Kidney capillary endothelial cell (primary cell): ENCODE measurements around the gene JMJD4.

Source experiments
- DNase-seq: peaks from one replicate; pipeline ENCODE4 v3.0.0-alpha.2; 2018; ENCODE audit warnings: low spot score

Gene JMJD4

GRCh38 chr1:227749225-227749624 lies 14.1 kb upstream of the JMJD4 start:
- no peak for DNase-seq

GRCh38 chr1:227748496-227749182 lies 13.5 kb upstream of the JMJD4 start:
- DNase-seq = no peak

GRCh38 chr1:227747948-227748495 lies 12.9 kb upstream of the JMJD4 start:
- no peak for DNase-seq

DNA sequence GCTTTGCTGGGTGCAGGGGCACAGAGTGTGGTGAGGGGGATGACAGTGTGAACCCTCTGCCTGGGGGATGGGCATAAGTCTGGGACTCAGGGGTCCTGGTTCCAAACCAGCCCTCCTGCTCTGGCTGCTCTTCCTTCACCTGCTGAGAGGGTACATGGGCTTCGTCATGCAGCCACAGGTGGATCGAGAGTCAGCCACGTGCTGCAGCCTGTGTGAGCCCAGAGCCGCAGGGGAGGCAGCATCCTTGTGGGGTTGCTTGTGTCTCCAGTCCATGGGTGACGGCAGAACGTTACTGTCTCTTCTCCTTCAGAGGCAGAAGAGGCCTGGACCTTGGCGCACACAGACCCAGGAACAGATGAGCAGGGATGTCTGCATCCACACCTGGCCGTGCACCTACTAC lies 12.3 kb upstream of the JMJD4 start:
- DNase-seq = no peak

DNA sequence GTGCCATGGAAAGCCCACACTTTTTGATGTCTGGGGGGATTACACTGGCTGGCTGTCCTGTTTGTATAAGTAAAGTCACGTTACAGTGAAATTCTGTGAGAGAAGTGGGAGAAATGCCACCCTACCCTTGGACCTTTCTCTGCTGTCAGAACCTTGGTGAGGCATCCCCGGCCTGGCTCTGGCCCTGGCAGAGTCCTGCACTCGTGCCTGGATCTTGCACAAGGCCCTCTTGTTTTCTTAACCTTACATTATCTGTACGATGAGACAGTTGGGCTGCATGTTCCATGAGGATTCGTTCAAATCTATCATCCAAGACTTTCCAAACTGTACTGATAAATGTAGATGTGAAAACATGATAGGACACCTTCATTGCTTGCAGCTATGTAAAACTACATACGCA lies 11.6 kb upstream of the JMJD4 start:
- DNase-seq = no peak

GRCh38 chr1:227745568-227746265 lies 10.6 kb upstream of the JMJD4 start:
- no peak for DNase-seq

GRCh38 chr1:227744668-227745067 lies 9.6 kb upstream of the JMJD4 start:
- DNase-seq = no peak

- no peak for DNase-seq
These were observed 7.9 kb upstream of the JMJD4 start for GRCh38 chr1:227742738-227743715.

- DNase-seq = no peak
These were observed 6.2 kb upstream of the JMJD4 start for GRCh38 chr1:227741166-227741870.

DNA sequence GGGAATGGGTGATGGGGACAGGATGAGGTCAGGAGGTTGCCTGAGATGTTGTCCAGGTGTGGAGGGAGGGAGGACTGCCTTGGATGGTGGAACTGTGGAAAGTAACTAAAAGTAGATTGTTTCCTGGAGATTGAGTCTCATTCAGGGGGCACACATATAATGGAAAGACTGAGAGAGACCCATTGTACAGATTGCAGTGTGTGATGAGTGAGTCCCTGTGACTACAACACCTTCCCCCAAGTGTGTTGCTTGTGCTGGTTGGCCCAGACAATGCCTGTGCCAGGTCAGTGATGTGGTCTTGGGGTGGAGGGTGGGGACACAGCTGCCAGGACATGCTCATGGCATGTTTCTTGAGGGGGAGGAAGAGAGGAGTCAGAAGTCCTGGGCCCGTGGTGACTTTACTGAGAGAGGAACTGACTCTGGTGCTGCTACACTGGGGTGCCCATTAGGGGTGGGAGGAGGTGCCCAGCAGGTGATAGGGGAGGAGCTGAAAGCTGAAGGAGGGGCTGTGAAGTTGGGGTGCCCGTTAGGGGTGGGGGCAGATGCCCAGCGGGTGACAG lies 5.4 kb upstream of the JMJD4 start:
- DNase-seq = no peak

GRCh38 chr1:227739636-227740035 lies 4.5 kb upstream of the JMJD4 start:
- DNase-seq = no peak

DNA sequence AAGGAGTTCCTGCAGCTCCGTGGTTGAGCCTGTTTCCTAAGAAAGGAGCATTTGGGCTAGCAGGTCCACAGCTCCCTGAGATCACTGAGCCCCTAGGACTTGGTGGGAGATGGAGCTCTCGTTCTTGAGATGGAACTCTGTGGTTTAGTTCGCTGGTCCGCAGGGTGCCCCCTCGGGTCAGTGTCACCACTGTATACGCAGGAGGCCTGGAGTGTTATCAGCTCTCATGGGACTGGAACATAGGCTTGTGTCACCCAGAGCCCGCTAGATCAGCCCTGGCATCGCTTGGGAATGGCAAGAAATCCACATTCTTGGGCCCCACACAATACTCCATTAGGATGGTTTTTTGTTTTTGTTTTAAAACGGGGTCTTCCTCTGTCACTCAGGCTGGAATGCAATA lies 3.7 kb upstream of the JMJD4 start:
- DNase-seq = no peak

- DNase-seq = no peak
These were observed 1.8 kb upstream of the JMJD4 start for GRCh38 chr1:227736814-227737432.

DNA sequence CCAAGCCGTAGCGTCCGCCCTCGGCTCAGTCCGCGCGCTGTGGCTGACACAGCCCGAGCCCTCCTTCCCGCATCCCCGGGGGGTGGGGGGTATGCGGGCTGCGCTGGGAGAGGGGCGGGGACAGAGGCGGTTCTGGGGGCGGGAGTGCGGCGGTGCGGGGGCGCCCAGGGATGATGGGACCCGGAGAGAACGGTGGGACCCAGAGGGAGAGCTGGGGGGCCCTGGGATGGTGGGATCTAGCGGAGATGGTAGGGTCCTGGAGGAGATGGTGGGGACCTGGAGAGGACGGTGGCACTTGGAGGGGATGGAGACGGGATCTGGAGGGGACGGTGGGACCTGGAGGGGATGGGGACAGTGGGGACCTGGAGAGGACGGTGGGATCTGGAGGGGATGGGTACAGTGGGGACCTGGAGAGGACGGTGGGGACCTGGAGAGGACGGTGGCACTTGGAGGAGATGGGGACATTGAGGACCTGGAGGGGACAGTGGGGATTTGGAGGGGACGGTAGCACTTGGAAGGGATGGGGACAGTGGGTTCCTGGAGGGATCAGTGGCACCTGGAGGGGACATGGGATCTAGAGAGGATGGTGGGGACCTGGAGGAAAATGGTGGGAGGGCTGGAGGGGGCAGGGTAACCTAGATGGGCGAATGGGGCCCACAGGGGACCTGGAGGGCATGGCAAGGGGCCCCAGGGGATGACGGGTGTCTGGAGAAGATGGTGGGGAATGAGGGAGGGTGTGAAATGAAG lies 610 bp upstream of the JMJD4 start:
- no peak for DNase-seq

- DNase-seq = no peak
These were observed 601 bp downstream of the JMJD4 start for GRCh38 chr1:227734546-227734855.

GRCh38 chr1:227733751-227734545 lies 1.2 kb downstream of the JMJD4 start:
- DNase-seq = no peak

DNA sequence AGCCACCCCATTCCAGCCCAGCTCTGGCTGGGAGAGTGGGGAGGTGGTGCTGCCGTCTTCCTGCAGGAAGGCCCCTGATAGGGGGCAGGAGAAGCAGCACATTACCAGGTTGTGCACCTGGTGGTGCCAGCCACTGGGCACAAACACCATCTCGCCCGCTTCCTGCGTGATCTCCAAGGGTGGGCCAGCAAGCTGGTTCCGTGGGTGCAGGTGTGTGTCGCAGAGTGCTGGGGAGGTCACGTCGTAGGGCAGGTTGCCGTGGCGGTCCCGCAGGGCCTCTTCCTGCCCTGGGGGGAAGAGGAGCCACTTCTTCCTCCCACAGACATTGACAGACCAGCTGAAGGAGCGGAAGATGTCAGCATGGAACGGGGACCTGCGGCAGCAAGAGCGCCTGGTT lies 1.8 kb downstream of the JMJD4 start:
- DNase-seq = no peak

- no peak for DNase-seq
These were observed 2.4 kb downstream of the JMJD4 start for GRCh38 chr1:227732586-227733308.
